Measurements from ENCODE around the gene TENM4.

The TENM4 gene

GRCh38 chr11:78931891-78932290 lies 508.9 kb downstream of the TENM4 start:
- DNase-seq (ENCODE audit: low read depth): no peak
- no peak for TF ChIP-seq CTCF (IDR thresholded peaks at IDR 0.05; ENCODE audit: control insufficient read depth, insufficient read depth, low read depth, low read length, missing control alignments)
- H3K4me3 ChIP-seq (ENCODE audit: control insufficient read depth, low read depth, low read length): no peak overlapping the region

DNA sequence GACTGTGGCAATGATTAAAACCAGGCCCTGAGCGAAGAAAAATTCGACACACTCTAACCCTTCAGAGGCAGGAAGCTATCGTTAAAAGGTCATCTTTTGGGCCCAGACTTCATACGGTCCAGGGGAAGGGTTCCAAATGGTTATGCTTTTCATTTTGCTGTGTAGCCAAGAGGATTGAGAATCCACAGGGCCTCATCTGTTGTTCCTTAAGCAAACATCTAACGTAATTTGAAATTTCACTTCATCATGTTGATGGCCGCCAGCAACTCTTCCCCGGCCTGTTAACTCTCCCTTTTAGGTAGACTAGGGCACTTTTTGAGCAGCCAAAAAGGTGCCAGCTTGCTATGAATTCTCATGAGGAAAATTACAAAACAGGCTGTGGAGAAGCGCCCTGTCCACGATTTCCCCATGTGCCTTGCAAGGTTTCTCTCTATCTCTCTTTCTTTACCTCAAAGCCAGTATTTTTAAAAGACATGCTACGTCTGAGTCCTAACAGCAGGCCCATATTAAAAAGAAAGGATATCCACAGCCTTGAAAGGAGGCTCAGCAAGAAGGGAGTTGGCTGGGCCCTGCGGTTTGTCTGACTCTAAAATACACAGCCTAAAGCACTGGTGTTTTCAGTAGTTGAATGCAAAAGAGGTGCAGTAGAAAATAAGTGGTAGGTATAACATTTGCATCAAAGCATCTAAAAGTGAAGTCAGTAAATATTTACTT lies 509.9 kb downstream of the TENM4 start:
- H3K4me3 ChIP-seq (ENCODE audit: control insufficient read depth, low read depth, low read length): no peak overlapping the region
- no peak for TF ChIP-seq CTCF (IDR thresholded peaks at IDR 0.05; ENCODE audit: control insufficient read depth, insufficient read depth, low read depth, low read length, missing control alignments)
- DNase-seq (ENCODE audit: low read depth): no peak

DNA sequence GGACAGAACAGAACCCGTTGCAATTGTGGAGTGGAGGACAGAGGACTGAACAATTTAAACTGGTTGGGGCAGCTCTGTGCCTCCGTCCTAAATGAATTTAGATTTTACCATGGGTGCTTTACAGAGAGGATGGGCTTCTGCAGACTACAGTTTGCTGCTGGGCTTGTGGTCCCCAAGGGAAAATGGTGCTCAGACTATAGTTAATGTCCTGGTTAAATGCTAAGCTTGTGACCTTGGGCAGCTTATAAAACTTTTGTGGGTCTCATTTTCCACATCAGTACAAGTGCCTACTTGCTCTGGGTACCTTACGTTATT lies 511.0 kb downstream of the TENM4 start:
- TF ChIP-seq CTCF (IDR thresholded peaks at IDR 0.05; ENCODE audit: control insufficient read depth, insufficient read depth, low read depth, low read length, missing control alignments): no peak
- H3K4me3 ChIP-seq (ENCODE audit: control insufficient read depth, low read depth, low read length): no peak overlapping the region

GRCh38 chr11:78929207-78929905 lies 511.5 kb downstream of the TENM4 start:
- no peak for TF ChIP-seq CTCF (IDR thresholded peaks at IDR 0.05; ENCODE audit: control insufficient read depth, insufficient read depth, low read depth, low read length, missing control alignments)
- no peak for DNase-seq (ENCODE audit: low read depth)
- H3K4me3 ChIP-seq (ENCODE audit: control insufficient read depth, low read depth, low read length): no peak overlapping the region

More for the DNA sequence above, 511.0 kb downstream of the TENM4 start:
- no peak for DNase-seq (ENCODE audit: low read depth)

GRCh38 chr11:78927511-78927910 lies 513.3 kb downstream of the TENM4 start:
- DNase-seq (ENCODE audit: low read depth): no peak
- no peak overlapping the region for H3K4me3 ChIP-seq (ENCODE audit: control insufficient read depth, low read depth, low read length)
- no peak for TF ChIP-seq CTCF (IDR thresholded peaks at IDR 0.05; ENCODE audit: control insufficient read depth, insufficient read depth, low read depth, low read length, missing control alignments)

- DNase-seq (ENCODE audit: low read depth): peak; percentile 8
- no peak overlapping the region for H3K4me3 ChIP-seq (ENCODE audit: control insufficient read depth, low read depth, low read length)
- no peak for TF ChIP-seq CTCF (IDR thresholded peaks at IDR 0.05; ENCODE audit: control insufficient read depth, insufficient read depth, low read depth, low read length, missing control alignments)
These were observed 514.0 kb downstream of the TENM4 start for GRCh38 chr11:78926633-78927338.
